Breast epithelium (tissue), 4 donors: ENCODE results near the gene RAB27B. TPM values are rescaled to one million over a fixed set of nuclear protein-coding genes. Genes with fewer than 3 reads are reported as not detected.

Experiments
- DNase-seq, 2 donors: peaks; one replicate each; pipeline ENCODE4 v3.0.0-alpha.2; 2019; ENCODE audit warnings: low spot score in 2 of 2
- H3K27ac ChIP-seq, 2 donors: fragments of 200-600 bp; sonication (generic) in 1 of 2; one replicate each; pipeline ENCODE4 v1.5.1; 2016 to 2019; ENCODE audit warnings: mild to moderate bottlenecking in 1 of 2
- H3K27me3 ChIP-seq, 2 donors: fragments of 200-600 bp; sonication (generic) in 1 of 2; one replicate each; pipeline versions ENCODE4 v1.5.1 to v1.6.0; 2017 to 2019; ENCODE audit warnings: control low read depth in 1 of 2, mild to moderate bottlenecking in 1 of 2
- H3K36me3 ChIP-seq: fragments of 200-600 bp; one replicate; pipeline ENCODE4 v1.5.1; 2019
- H3K4me1 ChIP-seq, 2 donors: fragments of 200-600 bp; sonication (generic); one replicate each; pipeline ENCODE4 v1.5.1; 2016 to 2019; ENCODE audit warnings: control low read depth in 1 of 2
- H3K4me3 ChIP-seq, 3 donors: fragments of 200-600 bp; sonication (generic); 1 replicate in 2 of 3; 2 replicates in 1 of 3; pipeline ENCODE4 v1.5.1; 2016 to 2019; ENCODE audit warnings: mild to moderate bottlenecking in 3 of 3, moderate library complexity in 2 of 3
- H3K9me3 ChIP-seq, 2 donors: fragments of 200-600 bp; sonication (generic) in 1 of 2; one replicate each; pipeline ENCODE4 v1.5.1; 2016 to 2019; ENCODE audit warnings: control low read depth in 1 of 2
- POLR2A ChIP-seq: fragments of 450-650 bp; IDR thresholded peaks from one replicate; pipeline ENCODE4 v1.6.1; 2016; ENCODE audit warnings: antibody characterized with exemption, mild to moderate bottlenecking, moderate library complexity
- POLR2AphosphoS5 ChIP-seq, 3 donors: sonication (generic); formaldehyde crosslinking; IDR thresholded peaks; one replicate each; pipeline ENCODE4 v1.6.1; 2017; ENCODE audit warnings: antibody characterized with exemption in 3 of 3
- intact Hi-C: fragments of 100-400 bp; cut with DNase I; formaldehyde crosslinking; loops from one replicate; pipeline ENCODE4 v1.15.1; 2023; ENCODE audit warnings: low total_unique reads
- total RNA-seq, 3 donors: library from RNA; depleted of rRNA; stranded (reverse); fragments of >200 nt; gene quantifications; one replicate each; pipeline ENCODE4 v1.1.0, GENCODE V29; 2016
- TF ChIP-seq, protein P1 (sequence below), 3 donors: fragments of 450-650 bp; IDR thresholded peaks; one replicate each; pipeline ENCODE4 v1.5.1; 2016 to 2017; ENCODE audit warnings: antibody characterized with exemption in 3 of 3, mild to moderate bottlenecking in 3 of 3, moderate library complexity in 3 of 3

The RAB27B gene
- total RNA-seq, 3 donors from 2014 or later = 1.1 to 24.6 (median 11.8) TPM

- no peak for DNase-seq
- intact Hi-C loops = no loop called here
- H3K27ac ChIP-seq = no peak overlapping the region
- no peaks in the 10 kb centered on the region for H3K4me1 ChIP-seq
- H3K27me3 ChIP-seq = no peaks in the 10 kb centered on the region
- H3K4me3 ChIP-seq = no peak overlapping the region
- H3K36me3 ChIP-seq = no peaks in the 10 kb centered on the region
- TF ChIP-seq, protein P1, sequence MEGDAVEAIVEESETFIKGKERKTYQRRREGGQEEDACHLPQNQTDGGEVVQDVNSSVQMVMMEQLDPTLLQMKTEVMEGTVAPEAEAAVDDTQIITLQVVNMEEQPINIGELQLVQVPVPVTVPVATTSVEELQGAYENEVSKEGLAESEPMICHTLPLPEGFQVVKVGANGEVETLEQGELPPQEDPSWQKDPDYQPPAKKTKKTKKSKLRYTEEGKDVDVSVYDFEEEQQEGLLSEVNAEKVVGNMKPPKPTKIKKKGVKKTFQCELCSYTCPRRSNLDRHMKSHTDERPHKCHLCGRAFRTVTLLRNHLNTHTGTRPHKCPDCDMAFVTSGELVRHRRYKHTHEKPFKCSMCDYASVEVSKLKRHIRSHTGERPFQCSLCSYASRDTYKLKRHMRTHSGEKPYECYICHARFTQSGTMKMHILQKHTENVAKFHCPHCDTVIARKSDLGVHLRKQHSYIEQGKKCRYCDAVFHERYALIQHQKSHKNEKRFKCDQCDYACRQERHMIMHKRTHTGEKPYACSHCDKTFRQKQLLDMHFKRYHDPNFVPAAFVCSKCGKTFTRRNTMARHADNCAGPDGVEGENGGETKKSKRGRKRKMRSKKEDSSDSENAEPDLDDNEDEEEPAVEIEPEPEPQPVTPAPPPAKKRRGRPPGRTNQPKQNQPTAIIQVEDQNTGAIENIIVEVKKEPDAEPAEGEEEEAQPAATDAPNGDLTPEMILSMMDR (IDR thresholded peaks at IDR 0.05) = no peak
- TF ChIP-seq POLR2AphosphoS5 (IDR thresholded peaks at IDR 0.05) (no peak), POLR2A (no peak)
- H3K9me3 ChIP-seq = no peaks in the 10 kb centered on the region
These were observed 89.8 kb downstream of the RAB27B start for GRCh38 chr18:54918060-54918459.

DNA sequence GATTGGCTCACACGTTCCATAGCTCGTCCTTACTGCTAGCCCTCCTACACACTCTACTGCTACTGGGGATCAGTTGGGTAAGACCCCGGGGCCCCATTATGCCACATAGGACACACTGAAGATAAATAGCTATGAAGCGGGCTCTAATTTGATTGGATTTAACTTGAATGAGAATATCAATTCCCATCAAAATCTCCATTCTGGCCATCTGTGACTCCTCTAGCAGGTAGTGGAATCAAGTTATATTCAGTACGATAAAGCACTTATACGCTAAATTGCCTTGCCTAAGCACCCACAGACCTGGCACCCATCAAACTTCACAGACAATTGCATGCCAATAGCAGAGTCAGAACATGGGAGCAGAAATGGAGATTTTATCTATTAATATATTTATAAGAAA is 91.1 kb downstream of the RAB27B start:
- H3K9me3 ChIP-seq = no peaks in the 10 kb centered on the region
- DNase-seq = no peak
- intact Hi-C loops = no loop called here
- no peaks in the 10 kb centered on the region for H3K36me3 ChIP-seq
- H3K4me3 ChIP-seq = no peak overlapping the region
- TF ChIP-seq, protein P1 (IDR thresholded peaks at IDR 0.05) = no peak
- no peak for TF ChIP-seq POLR2AphosphoS5 (IDR thresholded peaks at IDR 0.05)
- no peak for TF ChIP-seq POLR2A
- H3K4me1 ChIP-seq = no peaks in the 10 kb centered on the region
- H3K27me3 ChIP-seq = no peaks in the 10 kb centered on the region
- H3K27ac ChIP-seq = no peak overlapping the region

DNA sequence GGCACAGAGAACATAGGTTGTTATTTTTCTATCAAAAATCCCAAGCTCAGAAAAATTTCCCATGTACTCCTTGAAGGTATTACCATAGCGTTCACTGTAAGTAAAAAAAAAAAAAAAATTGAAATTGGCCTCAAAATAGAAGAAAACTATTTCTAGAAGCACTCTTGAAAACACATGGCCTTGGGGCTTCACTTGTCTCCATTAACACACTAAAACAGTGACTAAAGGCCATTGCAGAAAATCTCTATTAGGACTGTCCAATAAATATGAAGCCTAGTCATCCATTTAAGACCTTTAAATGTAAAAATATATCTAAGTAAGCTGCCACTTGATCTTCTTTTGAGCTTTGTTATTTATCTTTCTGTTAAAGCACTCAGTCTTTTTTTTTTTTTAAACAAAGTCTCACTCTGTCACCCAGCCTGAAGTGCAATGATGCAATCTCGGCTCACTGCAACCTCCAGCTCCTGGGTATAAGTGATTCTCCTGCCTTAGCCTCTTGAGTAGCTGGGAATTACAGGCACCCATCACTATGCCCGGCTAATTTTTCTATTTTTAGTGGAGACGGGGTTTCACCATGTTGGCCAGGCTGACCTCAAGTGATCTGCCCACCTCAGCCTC is 95.2 kb downstream of the RAB27B start:
- no peak for DNase-seq
- Histone ChIP-seq H3K36me3 (no peaks in the 10 kb centered on the region), H3K4me3 (no peak overlapping the region), H3K4me1 (no peaks in the 10 kb centered on the region), H3K9me3 (no peaks in the 10 kb centered on the region), H3K27me3 (no peaks in the 10 kb centered on the region), H3K27ac (no peak overlapping the region)
- intact Hi-C loops = no loop called here
- no peak for TF ChIP-seq POLR2A
- TF ChIP-seq, protein P1 (IDR thresholded peaks at IDR 0.05) = no peak
- TF ChIP-seq POLR2AphosphoS5 (IDR thresholded peaks at IDR 0.05) = no peak

DNA sequence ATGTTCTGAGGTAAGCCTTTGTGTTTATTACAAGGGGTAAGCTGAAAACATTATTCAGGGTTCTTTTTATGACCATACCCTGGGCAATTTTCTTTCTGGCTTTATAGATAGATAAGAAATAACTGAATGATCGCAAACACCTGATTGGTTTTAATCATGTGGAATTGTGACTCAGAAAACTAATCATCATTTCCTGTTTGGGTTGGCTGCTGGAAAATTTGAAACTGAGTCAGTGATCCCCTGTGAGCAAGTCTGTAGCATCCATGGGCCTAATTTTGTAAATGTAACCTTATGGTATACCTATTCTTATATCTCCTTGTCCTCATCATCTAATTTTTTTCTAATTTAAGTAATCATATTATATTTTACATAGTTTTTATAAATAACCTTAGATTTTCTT is 96.7 kb downstream of the RAB27B start:
- H3K4me1 ChIP-seq = no peaks in the 10 kb centered on the region
- H3K36me3 ChIP-seq = no peaks in the 10 kb centered on the region
- intact Hi-C loops = no loop called here

GRCh38 chr18:54926593-54927325 is 98.5 kb downstream of the RAB27B start:
- no peaks in the 10 kb centered on the region for H3K36me3 ChIP-seq
- H3K9me3 ChIP-seq = no peaks in the 10 kb centered on the region
- H3K4me1 ChIP-seq = no peaks in the 10 kb centered on the region
- intact Hi-C loops = no loop called here
- TF ChIP-seq POLR2AphosphoS5 (IDR thresholded peaks at IDR 0.05) (no peak), POLR2A (no peak)
- TF ChIP-seq, protein P1 (IDR thresholded peaks at IDR 0.05) = no peak
- H3K27ac ChIP-seq = no peak overlapping the region
- DNase-seq = no peak
- H3K4me3 ChIP-seq = no peak overlapping the region
- no peaks in the 10 kb centered on the region for H3K27me3 ChIP-seq

More for the DNA sequence above, 96.7 kb downstream of the RAB27B start:
- H3K4me3 ChIP-seq = no peak overlapping the region
- TF ChIP-seq, protein P1 (IDR thresholded peaks at IDR 0.05) = no peak
- no peak for TF ChIP-seq POLR2AphosphoS5 (IDR thresholded peaks at IDR 0.05)
- no peak for TF ChIP-seq POLR2A
- no peaks in the 10 kb centered on the region for H3K27me3 ChIP-seq
- H3K27ac ChIP-seq = no peak overlapping the region
- no peak for DNase-seq
- no peaks in the 10 kb centered on the region for H3K9me3 ChIP-seq
